ENCODE results near the gene NPAS3. TPM values are rescaled to one million over a fixed set of nuclear protein-coding genes. Genes with fewer than 3 reads are reported as not detected.

Gene NPAS3
- total and polyA plus RNA-seq, 2 of the 8 experiments (the other 6 are each of a cell fraction or from before 2014, with no cell fraction given), result 0.11 to 0.60 TPM

- TF ChIP-seq CTBP2 (IDR thresholded peaks at IDR 0.05; ENCODE audit: borderline replicate concordance, insufficient read depth, insufficient read length, low read length) (no peak), BRCA1 (IDR thresholded peaks at IDR 0.05; ENCODE audit: low read depth, low read length) (no peak), JUND (IDR thresholded peaks at IDR 0.05; ENCODE audit: low read length) (no peak)
These were observed 798.8 kb downstream of the NPAS3 start (continued) for GRCh38 chr14:33737446-33737845.

All from H1 (cell line).